Measurements from ENCODE around the gene MAST2. TPM values are rescaled to one million over a fixed set of nuclear protein-coding genes. Genes with fewer than 3 reads are reported as not detected.

Gene MAST2
- total and polyA plus RNA-seq, 2 donors (not counting 3 experiments of a cell fraction or from before 2014, with no cell fraction given), result 25.0 to 41.2 TPM

GRCh38 chr1:45772971-45773370 is 30.4 kb upstream of the MAST2 start:
- no peak for FAIRE-seq

More at GRCh38 chr1:45772971-45773370, 30.4 kb upstream of the MAST2 start:
- no peak for TF ChIP-seq FOS (IDR thresholded peaks at IDR 0.05; ENCODE audit: borderline replicate concordance, insufficient read depth, low read length)
- no peak for TF ChIP-seq MYC (IDR thresholded peaks at IDR 0.05; ENCODE audit: low read depth, low read length)
- no peak for TF ChIP-seq MAX (IDR thresholded peaks at IDR 0.05; ENCODE audit: insufficient read depth, insufficient read length)
- TF ChIP-seq POLR2A (IDR thresholded peaks at IDR 0.05; ENCODE audit: low read depth, low read length), result no peak
- no peak for TF ChIP-seq JUN (IDR thresholded peaks at IDR 0.05; ENCODE audit: borderline replicate concordance, insufficient read depth, insufficient read length, low read depth)
- TF ChIP-seq GATA2 (IDR thresholded peaks at IDR 0.05; ENCODE audit: insufficient read depth, insufficient read length, low read depth, low read length), result no peak
- no peak for TF ChIP-seq CTCF (IDR thresholded peaks at IDR 0.05; ENCODE audit: extremely low read depth in 1 of 2, insufficient read depth in 1 of 2, low read depth in 1 of 2, low read length in 2 of 2)
- no peak for TF ChIP-seq EZH2 (IDR thresholded peaks at IDR 0.05; ENCODE audit: borderline replicate concordance, low read depth, low read length, severe bottlenecking)
- no peak for TF ChIP-seq POLR2AphosphoS5 (IDR thresholded peaks at IDR 0.05; ENCODE audit: insufficient read depth, low read depth, low read length)
- dilution Hi-C loops (cut with MboI; ENCODE audit: extremely low pct_ligation_motif_present, low sequenced_read_pairs) (no loop called here), intact Hi-C loops (cut with micrococcal nuclease) (no loop called here)
- Histone ChIP-seq H2AFZ (ENCODE audit: low read depth, low read length) (no peak overlapping the region), H3K9ac (replicated peaks; ENCODE audit: extremely low read depth, insufficient read depth, low read length) (no peak overlapping the region), H3K9me3 (replicated peaks; ENCODE audit: control insufficient read depth, insufficient read depth, low read length) (no peaks in the 10 kb centered on the region), H3K27ac (ENCODE audit: insufficient read depth, low read depth, low read length) (no peak overlapping the region), H3K4me2 (ENCODE audit: insufficient read depth, low read length) (no peak overlapping the region), H3K36me3 (ENCODE audit: control insufficient read depth in 2 of 2, extremely low read depth in 1 of 2, insufficient read depth in 2 of 2, low read length in 2 of 2) (no peaks in the 10 kb centered on the region), H3K79me2 (ENCODE audit: control insufficient read depth, insufficient read depth, low read length) (no peaks in the 10 kb centered on the region), H3K27me3 (ENCODE audit: control insufficient read depth in 2 of 2, insufficient read depth in 2 of 2, low read length in 2 of 2) (no peaks in the 10 kb centered on the region), H3K4me1 (ENCODE audit: control insufficient read depth, extremely low read depth, insufficient read depth, low read length) (no peaks in the 10 kb centered on the region), H3K9me1 (replicated peaks; ENCODE audit: control insufficient read depth, extremely low read depth, insufficient read depth, low read length) (no peaks in the 10 kb centered on the region), H4K20me1 (replicated peaks; ENCODE audit: control insufficient read depth, extremely low read depth, insufficient read depth, low read length) (no peaks in the 10 kb centered on the region), H3K4me3 (replicated peaks in 1 of 3; ENCODE audit: insufficient read depth in 1 of 3, low read depth in 1 of 3, low read length in 3 of 3) (no peak overlapping the region)
- DNase-seq (ENCODE audit: low read depth, low spot score), result no peak
- ChIA-PET POLR2A (interaction anchor here (0.6 kb wide), 1 partner anchor 98 kb away, joined by 4 read pairs; no protein-coding TSS in a partner anchor), CTCF (interaction anchor here (0.6 kb wide), 1 partner anchor 74 kb away, joined by 3 read pairs; no protein-coding TSS in a partner anchor)
- BruUV-seq (replicated peaks), result no TSS peak

Data from endothelial cell of umbilical vein (primary cell).